GM10266 (cell line): ENCODE measurements around the gene RPL6.
"Not testable (repeated sequence)": the region's sequence is repeated elsewhere in the genome, so short reads cannot be mapped to it uniquely, and the experiment has no call there.

Experiments
- DNase-seq: peaks from one replicate; pipeline ENCODE4 v3.0.0; 2012; ENCODE audit errors: extremely low spot score
- CTCF ChIP-seq: IDR thresholded peaks from 2 replicates; pipeline ENCODE4 v1.5.1; 2012; ENCODE audit warnings: mild to moderate bottlenecking, low read depth; ENCODE audit not compliant: control insufficient read depth, insufficient read depth; ENCODE audit errors: missing control alignments

RPL6 gene

GRCh38 chr12:112409064-112409905 lies at the start of gene RPL6:
Gene RPL6, minus strand, starts transcription at chr12:112409605. Its CDS starts 949 bp downstream, at chr12:112408656.
- DNase-seq = peak; percentile 86
- TF ChIP-seq CTCF = no peak

GRCh38 chr12:112458751-112459150 lies 49.3 kb upstream of the RPL6 start:
- no peak for DNase-seq
- TF ChIP-seq CTCF = no peak

GRCh38 chr12:112458330-112458729 lies 48.9 kb upstream of the RPL6 start:
- no peak for DNase-seq
- no peak for TF ChIP-seq CTCF

GRCh38 chr12:112457142-112457541 lies 47.7 kb upstream of the RPL6 start:
- DNase-seq = not testable (repeated sequence)

GRCh38 chr12:112456029-112456428 lies 46.6 kb upstream of the RPL6 start:
- no peak for DNase-seq
- TF ChIP-seq CTCF = no peak

- no peak for TF ChIP-seq CTCF
- no peak for DNase-seq
Measured at GRCh38 chr12:112450725-112451124, 41.3 kb upstream of the RPL6 start.

- DNase-seq = not testable (repeated sequence)
Measured at GRCh38 chr12:112448165-112448564, 38.8 kb upstream of the RPL6 start.

GRCh38 chr12:112447106-112447505 lies 37.7 kb upstream of the RPL6 start:
- DNase-seq = no peak
- no peak for TF ChIP-seq CTCF
